Mononuclear cell (primary cell): Measurements from ENCODE around the gene FAM53B. TPM values are rescaled to one million over a fixed set of nuclear protein-coding genes. Genes with fewer than 3 reads are reported as not detected.
"Not testable (repeated sequence)": the region's sequence is repeated elsewhere in the genome, so short reads cannot be mapped to it uniquely, and the experiment has no call there.

Source experiments
- H3K27me3 ChIP-seq: 2 replicates; pipeline ENCODE4 v1.6.0; 2011; ENCODE audit warnings: low read length, control low read depth; ENCODE audit not compliant: insufficient read depth
- H3K4me1 ChIP-seq: 2 replicates; pipeline ENCODE4 v1.5.1; 2011; ENCODE audit warnings: mild to moderate bottlenecking, low read length, control low read depth; ENCODE audit not compliant: insufficient read depth
- H3K4me3 ChIP-seq: 2 replicates; pipeline ENCODE4 v1.5.1; 2011; ENCODE audit warnings: mild to moderate bottlenecking, low read length, moderate library complexity
- H3K9me3 ChIP-seq: 2 replicates; pipeline ENCODE4 v1.5.1; 2011; ENCODE audit warnings: low read depth, mild to moderate bottlenecking, control low read depth, low read length
- total RNA-seq: library from RNA; depleted of rRNA; stranded (reverse); fragments of >200 nt; gene quantifications from one replicate; pipeline ENCODE4 v1.2.3, GENCODE V29; 2012

FAM53B gene
- 88.5 TPM for total RNA-seq

DNA sequence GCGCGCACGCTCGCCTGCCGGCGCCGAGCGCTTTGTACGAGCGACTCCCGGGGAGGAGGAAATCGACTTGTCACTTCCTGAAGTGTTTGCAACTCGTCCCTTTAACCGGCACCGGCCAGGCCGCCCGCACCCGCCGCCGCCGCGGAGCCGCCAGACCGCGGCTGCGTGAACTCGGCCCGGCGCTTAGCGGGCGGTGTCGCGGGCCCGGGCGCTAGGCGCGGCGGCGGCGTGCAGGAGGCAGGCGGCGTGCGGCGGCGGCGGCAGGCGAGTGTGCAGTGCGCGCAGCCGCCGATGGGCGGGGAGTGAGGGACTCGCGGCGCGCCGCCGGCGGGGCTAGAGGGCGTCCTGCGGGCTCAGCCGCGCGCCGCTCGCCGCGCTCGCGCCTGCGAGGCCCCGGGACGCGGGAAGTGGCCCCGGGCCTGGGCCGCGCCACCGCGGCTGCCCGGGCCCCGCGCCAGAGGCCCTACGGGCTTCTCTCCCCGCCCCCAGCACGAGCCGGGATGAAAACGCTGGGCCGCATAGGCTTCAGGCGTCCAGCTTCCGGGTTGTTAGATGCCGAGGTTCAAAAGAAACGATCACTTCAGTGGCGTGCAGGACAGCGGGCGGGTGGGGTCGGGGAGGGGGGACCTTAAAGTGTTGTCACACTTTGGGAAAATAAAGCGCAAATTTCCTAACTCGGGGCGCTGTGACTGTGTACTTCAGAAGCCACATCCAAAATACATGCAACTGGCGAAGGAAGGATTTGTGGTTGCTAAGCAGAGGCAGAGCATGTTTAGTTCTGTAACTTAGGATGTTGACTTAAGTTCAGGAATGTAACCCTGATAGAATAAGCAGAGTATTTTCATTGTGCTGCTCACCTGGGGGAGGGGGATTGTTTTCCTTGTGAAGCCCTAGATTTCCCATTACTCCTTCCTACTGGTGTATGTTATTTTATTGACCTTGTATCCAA lies at the start of gene FAM53B:
FAM53B (minus strand) TSS at position 277 of the 949 bp plus-strand sequence. CDS start 37,665 bp downstream, outside the sequence.
- peak within 1 kb of the TSS; percentile 67 for H3K4me3 ChIP-seq
- H3K9me3 ChIP-seq, result no peaks in the 10 kb centered on the region
- H3K27me3 ChIP-seq, result no peaks in the 10 kb centered on the region
- peaks cover 42% of the 10 kb centered on the region for H3K4me1 ChIP-seq

DNA sequence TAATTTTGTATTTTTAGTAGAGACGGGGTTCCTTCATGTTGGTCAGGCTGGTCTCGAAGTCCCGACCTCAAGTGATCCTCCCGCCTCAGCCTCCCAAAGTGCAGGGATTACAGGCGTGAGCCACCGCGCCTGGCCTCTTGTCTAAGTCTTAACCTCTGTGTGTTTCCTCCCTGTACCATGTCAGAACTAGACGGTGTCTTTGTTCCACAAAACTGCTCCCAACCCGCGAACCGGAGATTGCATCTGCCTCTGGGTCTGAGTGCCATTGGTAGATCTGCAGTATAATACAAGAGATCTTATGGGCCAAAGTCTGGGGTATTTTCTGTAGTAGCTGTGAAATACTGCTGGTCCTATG lies 48.8 kb upstream of the FAM53B start:
- Histone ChIP-seq H3K4me3 (no peak overlapping the region), H3K27me3 (no peaks in the 10 kb centered on the region), H3K9me3 (no peaks in the 10 kb centered on the region), H3K4me1 (peaks cover 17% of the 10 kb centered on the region)

DNA sequence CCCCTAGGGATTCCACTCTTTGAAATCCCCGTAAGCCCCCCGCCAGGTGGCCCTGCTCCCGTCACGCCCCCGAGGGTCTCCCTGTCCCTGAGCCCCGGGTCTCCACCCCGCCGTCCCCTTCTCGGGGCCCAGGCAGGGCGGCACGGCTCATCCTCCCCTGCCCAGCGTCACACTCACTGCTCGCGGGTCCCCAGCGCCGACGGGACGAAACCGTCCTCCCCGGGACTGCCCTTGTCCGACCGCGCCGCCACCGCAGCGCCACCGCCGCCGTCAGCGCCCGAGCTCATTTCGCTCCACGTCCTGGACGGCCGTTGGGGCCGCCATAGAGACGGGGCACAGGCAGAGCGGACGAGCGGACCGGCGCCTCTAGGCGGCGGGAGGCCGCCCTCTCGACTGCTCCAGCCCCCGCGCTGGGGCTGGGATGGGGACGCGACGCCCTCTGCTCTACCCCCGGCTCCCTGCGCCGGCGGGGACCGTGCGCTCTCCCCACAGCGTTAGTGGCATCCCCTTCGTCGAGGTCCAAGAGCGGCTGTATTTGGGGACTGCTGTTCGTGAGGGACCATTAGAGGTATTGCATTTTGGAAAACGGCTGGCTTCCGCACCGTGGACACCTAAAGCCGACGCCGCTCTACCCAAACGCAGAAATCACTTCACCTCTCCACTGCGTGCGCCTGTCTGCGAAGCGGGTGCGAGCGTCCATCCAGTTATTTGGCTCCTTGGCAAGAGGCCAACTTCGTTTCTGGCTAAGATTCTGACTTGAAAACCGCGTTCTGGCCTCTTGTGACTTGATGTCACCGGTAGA lies 47.6 kb upstream of the FAM53B start, which contains the start of gene EEF1AKMT2:
EEF1AKMT2 (minus strand) TSS at position 341 of the 802 bp plus-strand sequence; CDS start at position 287, 54 bp downstream.
- peak within 1 kb of the TSS; percentile 57 for H3K4me3 ChIP-seq
- peaks cover 17% of the 10 kb centered on the region for H3K4me1 ChIP-seq
- H3K27me3 ChIP-seq, result no peaks in the 10 kb centered on the region
- no peaks in the 10 kb centered on the region for H3K9me3 ChIP-seq

- H3K27me3 ChIP-seq, H3K9me3 ChIP-seq, H3K4me1 ChIP-seq, H3K4me3 ChIP-seq: not testable (repeated sequence)
Measured at GRCh38 chr10:124782900-124783299, 38.7 kb upstream of the FAM53B start.

- Histone ChIP-seq H3K4me3 (no peak overlapping the region), H3K9me3 (no peaks in the 10 kb centered on the region), H3K4me1 (no peaks in the 10 kb centered on the region), H3K27me3 (no peaks in the 10 kb centered on the region)
Measured at GRCh38 chr10:124768791-124769190, 24.6 kb upstream of the FAM53B start.

DNA sequence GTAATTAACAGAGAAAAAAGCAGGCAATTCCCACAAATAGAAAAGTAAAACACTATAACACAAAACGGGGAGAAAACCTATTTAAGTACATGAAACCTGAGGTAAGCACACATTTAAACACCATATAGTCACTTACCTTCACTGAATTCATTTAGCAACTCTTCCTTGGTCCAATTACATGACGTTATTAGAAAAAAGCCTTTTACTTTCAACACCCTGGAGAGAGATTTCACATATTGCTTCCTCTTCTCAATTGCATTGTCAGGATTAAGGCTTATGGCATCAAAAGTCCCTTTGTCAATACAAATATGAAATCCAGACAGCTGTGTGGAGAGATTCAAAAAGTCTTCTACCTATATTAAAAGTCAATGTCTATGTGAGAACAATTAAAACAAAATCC lies 21.1 kb upstream of the FAM53B start:
- Histone ChIP-seq H3K4me3 (no peak overlapping the region), H3K9me3 (no peaks in the 10 kb centered on the region), H3K4me1 (no peaks in the 10 kb centered on the region), H3K27me3 (no peaks in the 10 kb centered on the region)

GRCh38 chr10:124763267-124763666 lies 19.1 kb upstream of the FAM53B start:
- Histone ChIP-seq H3K9me3 (no peaks in the 10 kb centered on the region), H3K4me3 (no peak overlapping the region), H3K27me3 (no peaks in the 10 kb centered on the region), H3K4me1 (no peaks in the 10 kb centered on the region)

- Histone ChIP-seq H3K4me1 (no peaks in the 10 kb centered on the region), H3K9me3 (no peaks in the 10 kb centered on the region), H3K4me3 (no peak overlapping the region), H3K27me3 (no peaks in the 10 kb centered on the region)
Measured at GRCh38 chr10:124762281-124762680, 18.1 kb upstream of the FAM53B start.

DNA sequence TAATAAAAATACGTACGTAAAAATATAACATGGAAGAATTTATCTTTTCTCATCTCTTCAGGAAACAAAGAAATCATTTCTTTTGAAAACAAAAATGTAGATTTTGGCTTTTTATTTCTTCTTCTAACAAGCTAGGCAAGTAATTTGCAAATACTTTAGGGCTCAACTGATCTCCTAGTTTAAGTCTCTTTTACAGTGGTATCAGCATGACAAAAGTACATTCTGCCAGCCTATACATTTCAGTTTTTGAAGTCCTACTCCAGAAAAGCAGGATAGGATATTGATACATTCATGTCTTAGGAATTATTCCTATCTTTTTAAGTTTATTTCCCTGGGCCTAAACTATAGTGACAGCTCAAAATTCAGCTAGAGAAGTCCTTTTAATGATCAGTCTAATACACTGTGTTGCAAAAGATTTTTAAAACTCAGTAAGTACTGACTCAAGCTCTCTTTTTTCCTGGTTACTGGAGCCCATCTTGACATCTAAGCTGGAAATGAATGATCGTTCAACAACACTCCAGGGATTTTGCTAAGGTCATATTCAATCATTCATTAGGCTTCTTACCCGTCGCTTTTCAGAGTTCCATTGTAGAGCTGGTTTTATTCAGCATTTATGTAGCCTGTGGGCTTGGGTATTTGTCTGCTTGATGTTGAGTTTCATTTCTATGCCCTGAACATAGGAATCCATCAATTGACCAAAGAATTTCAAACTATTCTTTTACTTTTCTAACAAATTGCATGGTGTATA lies 12.2 kb upstream of the FAM53B start:
- no peak overlapping the region for H3K4me3 ChIP-seq

DNA sequence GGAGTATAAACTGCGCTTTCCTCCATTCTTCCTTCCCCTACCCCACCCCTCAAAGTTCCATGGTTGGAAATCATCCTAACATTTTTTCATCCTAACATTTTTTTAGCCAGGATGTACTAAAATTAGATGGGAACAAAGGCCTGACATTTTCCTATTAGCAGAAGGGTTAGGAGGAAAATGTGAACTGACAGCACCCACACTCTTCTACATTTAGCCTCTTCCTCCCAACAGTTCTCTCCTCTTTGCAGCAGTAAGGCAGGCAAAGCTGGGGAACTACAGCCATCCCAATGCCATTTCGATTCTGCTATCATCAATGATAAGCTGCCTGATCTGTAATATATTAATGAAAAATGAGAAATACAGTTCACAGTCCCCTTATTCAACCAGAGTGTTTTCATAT lies 11.4 kb upstream of the FAM53B start:
- Histone ChIP-seq H3K4me1 (no peaks in the 10 kb centered on the region), H3K4me3 (no peak overlapping the region), H3K9me3 (no peaks in the 10 kb centered on the region), H3K27me3 (no peaks in the 10 kb centered on the region)

More for the DNA sequence above, 12.2 kb upstream of the FAM53B start:
- Histone ChIP-seq H3K27me3 (no peaks in the 10 kb centered on the region), H3K9me3 (no peaks in the 10 kb centered on the region), H3K4me1 (no peaks in the 10 kb centered on the region)

- no peaks in the 10 kb centered on the region for H3K27me3 ChIP-seq
- no peaks in the 10 kb centered on the region for H3K4me1 ChIP-seq
- no peak overlapping the region for H3K4me3 ChIP-seq
- H3K9me3 ChIP-seq, result no peaks in the 10 kb centered on the region
Measured at GRCh38 chr10:124754227-124754626, 10.0 kb upstream of the FAM53B start.

- H3K9me3 ChIP-seq, result no peaks in the 10 kb centered on the region
- H3K4me1 ChIP-seq, result peaks cover 7% of the 10 kb centered on the region
- H3K4me3 ChIP-seq, result no peak overlapping the region
- H3K27me3 ChIP-seq, result no peaks in the 10 kb centered on the region
Measured at GRCh38 chr10:124748953-124749645, 4.9 kb upstream of the FAM53B start.

- no peaks in the 10 kb centered on the region for H3K9me3 ChIP-seq
- H3K4me3 ChIP-seq, result no peak overlapping the region
- peaks cover 7% of the 10 kb centered on the region for H3K4me1 ChIP-seq
- H3K27me3 ChIP-seq, result no peaks in the 10 kb centered on the region
Measured at GRCh38 chr10:124748166-124748565, 4.0 kb upstream of the FAM53B start.

GRCh38 chr10:124747745-124748144 lies 3.6 kb upstream of the FAM53B start:
- Histone ChIP-seq H3K4me3 (no peak overlapping the region), H3K9me3 (no peaks in the 10 kb centered on the region), H3K27me3 (no peaks in the 10 kb centered on the region), H3K4me1 (peaks cover 8% of the 10 kb centered on the region)
